LNCaP clone FGC (cell line): ENCODE results near the gene CHI3L2.

Source experiments
- DNase-seq: peaks from one replicate; pipeline ENCODE4 v3.0.0-alpha.2; 2011; ENCODE audit warnings: low read depth
- H3K4me3 ChIP-seq: 2 replicates; pipeline ENCODE4 v1.5.1; 2011; ENCODE audit warnings: mild to moderate bottlenecking, low read depth, low read length, control low read depth
- TF ChIP-seq, protein P1 (sequence below): IDR thresholded peaks from 2 replicates; pipeline ENCODE4 v1.5.1; 2012; ENCODE audit warnings: mild to moderate bottlenecking; ENCODE audit not compliant: control insufficient read depth, insufficient read depth; ENCODE audit errors: extremely low read depth

Gene CHI3L2

DNA sequence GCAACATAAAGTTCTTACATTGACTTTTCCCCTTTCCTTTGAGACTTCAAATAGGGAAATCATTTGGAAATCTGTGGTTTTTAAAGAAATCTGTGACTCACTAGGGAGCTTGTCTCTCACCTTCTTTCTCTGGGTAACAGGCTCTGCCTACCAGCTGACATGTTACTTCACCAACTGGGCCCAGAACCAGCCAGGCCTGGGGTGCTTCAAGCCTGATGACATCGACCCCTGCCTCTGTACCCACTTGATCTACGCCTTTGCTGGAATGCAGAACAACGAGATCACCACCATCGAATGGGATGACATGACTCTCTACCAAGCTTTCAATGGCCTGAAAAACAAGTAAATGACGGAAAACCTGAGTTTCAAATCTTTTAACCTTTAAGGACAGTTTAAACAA lies 53.9 kb downstream of the CHI3L2 start:
- no peak for DNase-seq
- H3K4me3 ChIP-seq = no peak overlapping the region
- TF ChIP-seq, protein P1, sequence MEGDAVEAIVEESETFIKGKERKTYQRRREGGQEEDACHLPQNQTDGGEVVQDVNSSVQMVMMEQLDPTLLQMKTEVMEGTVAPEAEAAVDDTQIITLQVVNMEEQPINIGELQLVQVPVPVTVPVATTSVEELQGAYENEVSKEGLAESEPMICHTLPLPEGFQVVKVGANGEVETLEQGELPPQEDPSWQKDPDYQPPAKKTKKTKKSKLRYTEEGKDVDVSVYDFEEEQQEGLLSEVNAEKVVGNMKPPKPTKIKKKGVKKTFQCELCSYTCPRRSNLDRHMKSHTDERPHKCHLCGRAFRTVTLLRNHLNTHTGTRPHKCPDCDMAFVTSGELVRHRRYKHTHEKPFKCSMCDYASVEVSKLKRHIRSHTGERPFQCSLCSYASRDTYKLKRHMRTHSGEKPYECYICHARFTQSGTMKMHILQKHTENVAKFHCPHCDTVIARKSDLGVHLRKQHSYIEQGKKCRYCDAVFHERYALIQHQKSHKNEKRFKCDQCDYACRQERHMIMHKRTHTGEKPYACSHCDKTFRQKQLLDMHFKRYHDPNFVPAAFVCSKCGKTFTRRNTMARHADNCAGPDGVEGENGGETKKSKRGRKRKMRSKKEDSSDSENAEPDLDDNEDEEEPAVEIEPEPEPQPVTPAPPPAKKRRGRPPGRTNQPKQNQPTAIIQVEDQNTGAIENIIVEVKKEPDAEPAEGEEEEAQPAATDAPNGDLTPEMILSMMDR = no peak

DNA sequence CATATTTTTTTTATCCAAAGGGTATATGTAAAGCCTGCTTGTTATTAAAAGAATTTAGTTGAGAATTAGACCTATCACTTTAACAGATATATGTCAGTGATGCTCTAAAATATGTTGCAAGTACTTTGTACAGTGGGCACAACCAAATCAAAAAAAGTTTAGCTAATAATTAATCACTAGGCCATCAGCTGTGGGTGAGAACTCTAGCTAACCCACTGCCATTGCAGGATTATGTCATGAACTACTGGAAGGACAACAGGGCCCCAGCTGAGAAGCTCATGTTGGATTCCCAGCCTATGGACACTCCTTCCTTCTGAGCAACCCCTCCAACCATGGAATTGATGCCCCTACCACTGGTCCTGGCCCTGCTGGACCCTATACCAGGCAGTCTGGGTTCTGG lies 56.3 kb downstream of the CHI3L2 start:
- no peak for DNase-seq
- no peak overlapping the region for H3K4me3 ChIP-seq
- TF ChIP-seq, protein P1 = no peak

DNA sequence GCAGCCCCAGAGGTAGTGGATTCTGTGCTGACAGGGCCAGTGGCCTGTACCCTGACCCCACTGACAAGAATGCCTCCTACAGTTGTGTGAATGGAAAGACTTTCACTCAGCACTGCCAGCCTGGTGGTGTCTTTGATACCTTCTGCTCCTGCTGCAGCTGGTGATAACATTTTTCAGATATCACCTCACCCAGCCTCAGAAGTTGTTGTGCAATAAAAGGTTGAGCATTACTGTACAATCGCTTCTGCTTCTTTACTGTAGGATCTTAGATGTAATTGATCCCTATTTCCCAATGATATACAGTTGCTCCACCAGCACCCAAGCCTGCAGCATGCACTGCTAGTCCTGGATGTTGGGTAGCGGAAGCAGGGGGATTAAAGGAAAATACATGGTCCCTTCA lies 58.4 kb downstream of the CHI3L2 start:
- TF ChIP-seq, protein P1 = no peak
- H3K4me3 ChIP-seq = no peak overlapping the region
- no peak for DNase-seq

DNA sequence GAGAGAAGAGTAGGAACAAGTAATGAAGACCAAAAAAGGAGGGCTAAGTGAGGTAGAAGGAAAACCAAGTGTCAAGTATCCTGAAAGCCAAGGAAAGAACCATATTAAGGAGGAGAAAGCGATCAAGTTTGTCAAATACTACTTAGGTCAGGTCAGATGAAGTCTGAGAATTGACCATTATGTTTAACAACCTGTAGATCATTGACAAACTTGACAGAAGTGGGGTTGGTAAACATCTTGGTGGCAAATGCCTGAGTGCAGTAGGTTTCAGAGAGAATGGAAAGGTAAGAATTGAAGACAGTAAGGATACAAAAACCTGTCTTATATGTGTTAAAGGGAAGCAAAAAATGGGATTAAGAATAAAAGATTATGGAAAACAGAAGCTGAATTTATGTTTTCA lies 59.4 kb downstream of the CHI3L2 start:
- DNase-seq = no peak
- TF ChIP-seq, protein P1 = no peak
- H3K4me3 ChIP-seq = no peak overlapping the region

DNA sequence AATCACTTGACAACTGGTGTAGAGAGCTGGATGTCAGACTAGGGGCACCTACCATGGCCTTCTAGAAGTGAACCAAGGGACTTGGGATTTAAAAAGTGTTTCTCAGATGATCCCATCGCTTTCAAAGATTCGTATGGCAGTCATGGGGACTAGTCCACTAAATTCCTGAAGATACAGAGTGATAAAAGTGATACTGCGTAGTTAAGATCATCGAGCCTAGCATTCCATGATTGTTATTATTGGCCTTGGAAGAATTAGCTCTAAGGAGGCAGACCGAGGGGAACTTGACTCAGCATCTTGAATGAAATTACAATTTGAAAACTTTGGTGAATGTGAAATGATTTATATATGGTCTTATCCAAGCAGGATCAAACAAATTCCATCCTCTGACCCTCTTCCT lies 61.9 kb downstream of the CHI3L2 start:
- H3K4me3 ChIP-seq = no peak overlapping the region
- TF ChIP-seq, protein P1 = no peak
- no peak for DNase-seq

DNA sequence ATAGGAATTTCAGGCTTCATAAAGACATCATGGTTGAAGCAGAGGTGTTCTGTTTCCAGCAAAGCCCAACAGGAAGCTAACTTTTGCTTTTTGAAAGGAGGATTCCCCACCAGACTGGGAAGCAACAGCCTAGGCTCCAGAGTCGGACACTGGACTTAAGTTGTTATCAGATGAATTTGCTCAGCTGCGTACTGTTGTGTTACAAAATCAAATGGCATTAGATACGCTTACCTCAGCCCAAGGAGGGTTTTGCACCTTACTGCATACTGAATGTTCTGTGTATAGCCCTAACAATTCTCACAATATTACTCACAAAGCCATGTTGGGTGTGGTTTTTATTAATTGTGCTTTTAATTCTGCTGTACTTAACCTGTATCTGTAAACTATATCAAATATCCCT lies 62.6 kb downstream of the CHI3L2 start:
- DNase-seq = no peak
- TF ChIP-seq, protein P1 = no peak
- no peak overlapping the region for H3K4me3 ChIP-seq

DNA sequence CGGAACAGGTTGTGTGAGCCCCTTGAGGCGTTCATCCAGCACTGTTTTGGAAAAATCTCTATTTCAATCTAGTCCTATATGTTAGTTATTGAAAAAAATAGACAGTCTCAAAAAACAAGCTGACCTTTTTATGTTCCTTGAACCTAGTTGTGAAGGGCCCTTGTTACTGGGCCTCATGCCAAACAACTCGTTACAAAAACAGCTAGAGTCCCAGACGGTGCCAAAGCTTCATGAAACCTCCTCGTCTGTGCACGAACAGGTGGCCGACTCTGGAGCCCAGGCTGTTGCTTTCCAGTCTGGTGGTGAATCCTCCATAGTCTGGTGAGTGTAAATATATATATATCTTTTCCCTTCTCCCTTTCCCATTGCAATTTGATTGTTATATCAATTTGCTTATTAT lies 63.1 kb downstream of the CHI3L2 start, which contains the start of gene CHIA:
CHIA (plus strand) TSS at position 222 of the 400 bp plus-strand sequence. CDS start 19,617 bp downstream, outside the sequence.
- no peak for DNase-seq
- TF ChIP-seq, protein P1 = no peak
- no peak within 1 kb of the TSS for H3K4me3 ChIP-seq
